ENCODE data around the gene OSMR. TPM values are rescaled to one million over a fixed set of nuclear protein-coding genes. Genes with fewer than 3 reads are reported as not detected.

Gene OSMR
- total and polyA plus RNA-seq, 3 donors from 2014 or later = 12.9 to 18.3 (median 13.5) TPM

- no peak for DNase-seq
Observed at GRCh38 chr5:38807570-38808483, 38.0 kb upstream of the OSMR start.

GRCh38 chr5:38808666-38809343 is 37.0 kb upstream of the OSMR start:
- Histone ChIP-seq H3K4me3 (peak overlapping the region in 1 of 2 donors; percentile 32), H3K4me1 (no peaks in the 10 kb centered on the region), H3K9me3 (no peaks in the 10 kb centered on the region), H3K27me3 (no peaks in the 10 kb centered on the region), H3K36me3 (ENCODE audit: low read depth, missing control alignments) (no peaks in the 10 kb centered on the region), H3K27ac (peak overlapping the region in 1 of 2 donors; percentile 58)
- WGBS, 2 donors = 51 to 75% methylated on average over 23 of the region's 23 CpGs
- DNase-seq = no peak
- TF ChIP-seq POLR2A (IDR thresholded peaks at IDR 0.05) (no peak), CTCF (IDR thresholded peaks at IDR 0.05) (no peak)
- intact Hi-C loops (cut with DNase I; ENCODE audit: low total_unique reads) = loop anchor here (10.0 kb wide), 1 partner anchor 364 kb away; no protein-coding TSS in a partner anchor

More at GRCh38 chr5:38807570-38808483, 38.0 kb upstream of the OSMR start:
- H3K36me3 ChIP-seq (ENCODE audit: low read depth, missing control alignments) = no peaks in the 10 kb centered on the region
- TF ChIP-seq CTCF (IDR thresholded peaks at IDR 0.05) = no peak
- no peak for TF ChIP-seq POLR2A (IDR thresholded peaks at IDR 0.05)
- no peaks in the 10 kb centered on the region for H3K4me1 ChIP-seq
- H3K4me3 ChIP-seq = no peak overlapping the region
- no peaks in the 10 kb centered on the region for H3K9me3 ChIP-seq
- 56 to 58% methylated on average over 8 of the region's 8 CpGs for WGBS, 2 donors
- no peaks in the 10 kb centered on the region for H3K27me3 ChIP-seq
- H3K27ac ChIP-seq = no peak overlapping the region
- intact Hi-C loops (cut with DNase I; ENCODE audit: low total_unique reads) = loop anchor here (10.0 kb wide), 1 partner anchor 363 kb away; no protein-coding TSS in a partner anchor

GRCh38 chr5:38809388-38810359 is 36.1 kb upstream of the OSMR start:
- Histone ChIP-seq H3K36me3 (ENCODE audit: low read depth, missing control alignments) (no peaks in the 10 kb centered on the region), H3K27me3 (no peaks in the 10 kb centered on the region), H3K4me1 (no peaks in the 10 kb centered on the region), H3K9me3 (no peaks in the 10 kb centered on the region), H3K4me3 (peak overlapping the region in 1 of 2 donors; percentile 32), H3K27ac (peak overlapping the region; percentile 43 to 58)
- 9 to 18% methylated on average over 13 to 14 of the region's 14 CpGs for WGBS, 2 donors
- TF ChIP-seq POLR2A (IDR thresholded peaks at IDR 0.05) (no peak), CTCF (IDR thresholded peaks at IDR 0.05) (peak; percentile 71 to 85 (median 81))
- intact Hi-C loops (cut with DNase I; ENCODE audit: low total_unique reads) = loop anchor here (5.0 to 10.0 kb wide), 2 partner anchors 365 to 427 kb away; no protein-coding TSS in a partner anchor
- peak; percentile 93 for DNase-seq

- WGBS, 2 donors = 94 to 99% methylated on average over 2 of the region's 2 CpGs
- no peaks in the 10 kb centered on the region for H3K9me3 ChIP-seq
- H3K4me3 ChIP-seq = no peak overlapping the region
- no peaks in the 10 kb centered on the region for H3K4me1 ChIP-seq
- H3K27ac ChIP-seq = no peak overlapping the region
- H3K36me3 ChIP-seq (ENCODE audit: low read depth, missing control alignments) = no peaks in the 10 kb centered on the region
- intact Hi-C loops (cut with DNase I; ENCODE audit: low total_unique reads) = loop anchor here (5.0 kb wide), 1 partner anchor 433 kb away; no protein-coding TSS in a partner anchor
- DNase-seq = no peak
- no peaks in the 10 kb centered on the region for H3K27me3 ChIP-seq
- TF ChIP-seq POLR2A (IDR thresholded peaks at IDR 0.05) (no peak), CTCF (IDR thresholded peaks at IDR 0.05) (no peak)
Observed at GRCh38 chr5:38814879-38815278, 30.9 kb upstream of the OSMR start.

Measured in testis (tissue), 3 donors.